Thyroid gland (tissue), 4 donors: ENCODE data around the gene DAPK1.

Experiments used
- CTCF ChIP-seq, 6 experiments: fragments of 200-600 bp in 3 of 6; fragments of 450-650 bp in 3 of 6; sonication (generic) in 3 of 6; IDR thresholded peaks; one replicate each; pipeline ENCODE4 v1.5.1; 2016 to 2019; ENCODE audit warnings: antibody characterized with exemption in 6 of 6, mild to moderate bottlenecking in 2 of 6, inconsistent platforms in 1 of 6, moderate library complexity in 1 of 6
- POLR2A ChIP-seq, 2 donors: fragments of 450-650 bp; IDR thresholded peaks; one replicate each; pipeline ENCODE4 v1.6.1; 2017; ENCODE audit warnings: antibody characterized with exemption in 2 of 2, mild to moderate bottlenecking in 2 of 2, moderate library complexity in 1 of 2

GRCh38 chr9:87490225-87490624, 7.4 kb upstream of the DAPK1 start:
- TF ChIP-seq POLR2A (IDR thresholded peaks at IDR 0.05) (no peak), CTCF (IDR thresholded peaks at IDR 0.05) (no peak)
